T-helper 2 cell treated with Interferon-gamma antibody and Interleukin-4, amounts not matched to agents 5 μg/mL and 100 μg/mL, for 36 hours (primary cell): ENCODE measurements around the gene MLXIPL.
"Not testable (repeated sequence)": the region's sequence is repeated elsewhere in the genome, so short reads cannot be mapped to it uniquely, and the experiment has no call there.

Source experiments
- DNase-seq: peaks from one replicate; pipeline ENCODE4 v3.0.0; 2021; ENCODE audit warnings: low spot score
- H3K27ac Mint-ChIP-seq: one replicate; pipeline ENCODE4 v1.8.0; 2021; ENCODE audit warnings: mild to moderate bottlenecking, mixed read lengths
- H3K27me3 Mint-ChIP-seq: one replicate; pipeline ENCODE4 v1.8.0; 2021; ENCODE audit warnings: low read depth, mixed read lengths
- H3K36me3 Mint-ChIP-seq: one replicate; pipeline ENCODE4 v1.8.0; 2021; ENCODE audit warnings: low read depth, mixed read lengths
- H3K4me1 Mint-ChIP-seq: one replicate; pipeline ENCODE4 v1.8.0; 2021; ENCODE audit warnings: low read depth, mixed read lengths
- H3K4me3 Mint-ChIP-seq: one replicate; pipeline ENCODE4 v1.8.0; 2022; ENCODE audit warnings: mild to moderate bottlenecking, moderate library complexity, mixed read lengths
- H3K9me3 Mint-ChIP-seq: one replicate; pipeline ENCODE4 v1.8.0; 2021; ENCODE audit warnings: mixed read lengths

The MLXIPL gene

GRCh38 chr7:73613954-73614735 lies 10.2 kb downstream of the MLXIPL start:
- no peak for DNase-seq
- Mint-ChIP-seq H3K36me3 (no peaks in the 10 kb centered on the region), H3K27me3 (peaks cover 24% of the 10 kb centered on the region), H3K9me3 (no peaks in the 10 kb centered on the region), H3K27ac (no peak overlapping the region), H3K4me3 (no peak overlapping the region), H3K4me1 (no peaks in the 10 kb centered on the region)

GRCh38 chr7:73612598-73613269 lies 11.6 kb downstream of the MLXIPL start:
- H3K9me3 Mint-ChIP-seq = no peaks in the 10 kb centered on the region
- no peaks in the 10 kb centered on the region for H3K36me3 Mint-ChIP-seq
- H3K4me1 Mint-ChIP-seq = no peaks in the 10 kb centered on the region
- peaks cover 24% of the 10 kb centered on the region for H3K27me3 Mint-ChIP-seq
- H3K27ac Mint-ChIP-seq = no peak overlapping the region
- no peak overlapping the region for H3K4me3 Mint-ChIP-seq
- DNase-seq = no peak

GRCh38 chr7:73611017-73611555 lies 13.2 kb downstream of the MLXIPL start:
- Mint-ChIP-seq H3K4me1 (no peaks in the 10 kb centered on the region), H3K4me3 (no peak overlapping the region), H3K27me3 (peaks cover 28% of the 10 kb centered on the region), H3K36me3 (no peaks in the 10 kb centered on the region), H3K27ac (no peak overlapping the region), H3K9me3 (no peaks in the 10 kb centered on the region)
- DNase-seq = no peak

DNA sequence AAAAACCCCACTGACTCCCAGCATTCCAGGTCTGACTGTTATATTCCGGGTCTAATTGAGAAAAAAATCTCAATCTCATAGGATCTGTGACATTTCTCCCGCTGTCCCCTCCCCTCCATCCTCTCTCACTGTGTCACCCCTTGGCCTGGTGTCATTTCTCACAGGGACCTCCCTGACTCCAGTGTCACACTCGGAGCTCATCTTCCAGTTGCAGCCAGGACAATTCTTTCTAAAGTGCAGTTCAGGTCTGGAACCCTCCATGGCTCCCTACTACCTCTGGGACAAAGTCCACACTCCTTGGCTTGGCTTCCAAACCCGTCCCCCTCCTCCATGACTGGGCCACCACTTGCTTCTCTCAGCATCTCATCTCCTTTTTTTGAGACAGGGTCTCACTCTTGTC lies 14.2 kb downstream of the MLXIPL start:
- Mint-ChIP-seq H3K4me1 (no peaks in the 10 kb centered on the region), H3K36me3 (no peaks in the 10 kb centered on the region), H3K4me3 (no peak overlapping the region), H3K27me3 (peaks cover 28% of the 10 kb centered on the region), H3K9me3 (no peaks in the 10 kb centered on the region), H3K27ac (no peak overlapping the region)
- DNase-seq = no peak

DNA sequence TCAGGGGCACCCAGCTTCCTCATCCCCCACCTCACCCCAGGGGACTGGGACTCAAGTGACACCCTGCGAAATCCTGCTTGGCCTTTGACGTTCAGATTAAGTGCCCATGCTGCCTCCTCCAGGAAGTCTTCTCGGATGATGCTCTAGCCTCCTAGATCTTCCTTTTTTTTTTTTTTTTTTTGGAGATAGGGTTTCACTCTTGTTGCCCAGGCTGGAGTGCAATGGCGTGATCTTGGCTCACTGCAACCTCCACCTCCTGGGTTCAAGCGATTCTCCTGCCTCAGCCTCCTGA lies 16.7 kb downstream of the MLXIPL start:
- H3K9me3 Mint-ChIP-seq, H3K36me3 Mint-ChIP-seq, DNase-seq, H3K4me3 Mint-ChIP-seq, H3K4me1 Mint-ChIP-seq, H3K27ac Mint-ChIP-seq: not testable (repeated sequence)
- peaks cover 14% of the 10 kb centered on the region for H3K27me3 Mint-ChIP-seq

DNA sequence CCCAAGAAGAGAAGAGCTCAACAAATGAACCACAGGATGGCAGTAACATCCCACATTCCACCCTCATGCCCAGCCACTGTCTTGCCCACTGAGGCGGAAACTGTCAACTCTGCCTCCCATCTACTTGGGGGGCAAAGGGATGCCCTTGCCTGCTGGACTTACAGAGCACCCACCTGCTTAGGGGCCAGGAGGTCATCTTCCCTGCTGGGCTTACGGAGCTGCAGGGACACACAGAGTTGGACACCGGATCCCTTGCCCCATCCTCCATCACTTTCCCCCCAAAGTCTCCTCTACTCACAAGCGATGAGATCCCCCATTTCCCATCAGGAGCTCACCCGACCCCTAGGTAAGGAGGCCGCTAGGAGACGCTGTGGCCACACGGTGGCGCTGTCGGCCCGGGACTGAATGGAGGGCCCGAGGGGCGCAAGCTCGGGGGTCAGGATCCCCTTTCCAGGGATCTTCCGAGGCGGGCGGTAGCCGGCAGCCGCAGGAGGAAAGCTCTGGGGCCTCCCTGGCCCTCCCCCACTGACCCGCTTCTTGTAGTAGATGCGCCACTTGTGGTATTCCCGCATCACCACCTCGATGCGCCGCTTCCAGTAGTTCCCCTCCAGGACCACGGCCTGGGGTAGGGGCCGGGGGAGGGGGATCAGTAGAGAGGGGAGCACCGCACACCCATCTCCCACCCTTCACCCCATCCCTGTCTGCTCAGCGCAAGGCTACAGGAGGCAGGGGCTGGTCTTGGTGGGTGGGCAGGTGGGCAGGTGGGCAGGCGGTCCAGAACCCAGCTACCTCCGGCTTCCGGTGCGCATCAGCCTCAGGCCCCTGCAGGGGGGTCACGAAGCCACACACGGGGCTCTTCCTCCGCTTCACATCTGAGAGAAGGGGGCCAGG lies 17.3 kb downstream of the MLXIPL start:
- peaks cover 11% of the 10 kb centered on the region for H3K27me3 Mint-ChIP-seq
- H3K9me3 Mint-ChIP-seq = no peaks in the 10 kb centered on the region
- DNase-seq = peak; percentile 37
- no peak overlapping the region for H3K4me3 Mint-ChIP-seq
- no peaks in the 10 kb centered on the region for H3K36me3 Mint-ChIP-seq
- no peaks in the 10 kb centered on the region for H3K4me1 Mint-ChIP-seq
- H3K27ac Mint-ChIP-seq = no peak overlapping the region

DNA sequence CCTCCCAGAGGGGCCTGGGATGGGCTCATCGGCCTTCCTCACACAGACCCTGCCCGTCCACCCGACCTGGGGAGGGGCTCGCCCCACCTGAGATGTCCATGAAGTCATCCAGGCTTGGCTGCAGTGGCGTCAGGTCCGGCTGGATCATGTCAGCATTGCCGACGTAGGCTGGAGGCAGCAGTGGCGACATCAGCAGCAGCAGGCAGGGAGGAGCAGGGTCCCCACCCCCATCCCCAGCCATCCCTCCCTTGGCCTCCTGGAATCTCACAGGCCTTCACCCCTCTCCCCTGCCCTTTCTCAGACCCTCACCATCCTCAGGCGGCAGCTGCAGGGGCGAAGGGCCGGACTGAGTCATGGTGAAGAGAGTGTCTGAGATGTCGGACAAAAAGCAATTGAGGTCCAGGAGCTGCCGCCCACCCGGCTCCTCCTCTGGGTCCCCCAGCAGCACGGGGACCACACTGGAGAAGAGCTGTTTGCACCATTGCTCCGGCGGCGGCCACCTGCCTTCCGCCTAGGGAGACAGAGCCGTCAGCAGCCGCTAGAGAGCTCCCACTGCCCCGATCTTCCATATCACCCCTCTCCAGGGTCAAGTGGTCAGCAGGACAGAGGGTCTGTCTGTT lies 18.6 kb downstream of the MLXIPL start:
- Mint-ChIP-seq H3K4me1 (no peaks in the 10 kb centered on the region), H3K4me3 (no peak overlapping the region), H3K36me3 (no peaks in the 10 kb centered on the region), H3K27me3 (peaks cover 7% of the 10 kb centered on the region), H3K9me3 (no peaks in the 10 kb centered on the region), H3K27ac (no peak overlapping the region)
- DNase-seq = no peak

DNA sequence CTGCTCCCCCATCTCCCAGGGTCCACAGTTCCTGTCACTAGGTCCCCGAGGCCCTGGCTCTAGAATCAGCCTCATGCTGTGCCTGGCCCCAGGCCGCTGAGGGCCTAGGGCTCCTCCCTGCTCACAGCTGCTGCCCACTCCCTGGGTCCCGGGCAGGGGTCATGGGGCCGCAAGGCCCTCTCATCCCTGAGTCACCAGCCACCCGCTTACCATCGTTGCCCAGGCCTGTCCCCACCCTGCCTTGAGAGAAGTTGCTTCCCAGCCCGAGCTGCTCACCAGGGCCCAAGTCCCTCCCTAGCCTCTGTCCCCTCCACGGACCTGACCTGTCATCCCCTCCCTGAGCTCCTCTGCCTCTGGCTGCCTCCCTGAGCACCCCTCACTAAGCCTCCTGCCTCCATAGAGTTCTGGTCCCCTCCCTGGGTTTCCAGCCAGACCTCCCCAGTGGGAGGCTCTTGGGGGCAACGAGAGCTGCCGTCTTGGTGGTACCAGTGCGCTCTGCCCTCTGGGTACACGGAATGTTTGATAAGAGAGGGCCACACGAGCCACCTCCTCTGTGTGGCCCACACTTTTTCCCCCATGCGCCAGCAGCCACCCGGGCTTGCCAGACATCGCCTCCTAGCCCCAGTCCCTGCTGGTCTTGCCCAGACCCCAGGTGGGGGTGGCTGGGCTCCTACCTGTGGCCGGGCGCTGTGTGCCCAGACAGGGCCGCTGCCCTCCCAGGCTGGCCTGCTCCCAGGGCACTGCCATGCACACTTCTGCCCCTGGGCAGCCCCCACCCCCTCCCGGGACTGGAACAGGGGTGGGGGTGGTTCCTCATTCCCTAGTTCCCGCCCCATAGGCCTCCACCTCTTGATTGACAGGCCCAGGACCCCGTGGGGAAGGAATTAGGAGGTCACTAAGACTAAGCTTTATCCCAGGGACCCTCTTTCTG lies 21.3 kb downstream of the MLXIPL start:
- Mint-ChIP-seq H3K27me3 (peaks cover 13% of the 10 kb centered on the region), H3K4me1 (no peaks in the 10 kb centered on the region), H3K36me3 (no peaks in the 10 kb centered on the region), H3K9me3 (no peaks in the 10 kb centered on the region), H3K27ac (no peak overlapping the region), H3K4me3 (no peak overlapping the region)
- DNase-seq = no peak

GRCh38 chr7:73599916-73600315 lies 24.4 kb downstream of the MLXIPL start:
- Mint-ChIP-seq H3K27ac (no peak overlapping the region), H3K4me1 (no peaks in the 10 kb centered on the region), H3K36me3 (no peaks in the 10 kb centered on the region), H3K4me3 (no peak overlapping the region), H3K9me3 (no peaks in the 10 kb centered on the region), H3K27me3 (peaks cover 9% of the 10 kb centered on the region)
- DNase-seq = no peak

GRCh38 chr7:73599151-73599882 lies 25.0 kb downstream of the MLXIPL start:
- H3K4me3 Mint-ChIP-seq = no peak overlapping the region
- H3K27me3 Mint-ChIP-seq = peaks cover 9% of the 10 kb centered on the region
- no peak overlapping the region for H3K27ac Mint-ChIP-seq
- no peaks in the 10 kb centered on the region for H3K36me3 Mint-ChIP-seq
- no peaks in the 10 kb centered on the region for H3K4me1 Mint-ChIP-seq
- no peak for DNase-seq
- no peaks in the 10 kb centered on the region for H3K9me3 Mint-ChIP-seq

- no peak for DNase-seq
- no peaks in the 10 kb centered on the region for H3K4me1 Mint-ChIP-seq
- H3K36me3 Mint-ChIP-seq = no peaks in the 10 kb centered on the region
- H3K9me3 Mint-ChIP-seq = no peaks in the 10 kb centered on the region
- no peak overlapping the region for H3K27ac Mint-ChIP-seq
- H3K27me3 Mint-ChIP-seq = peaks cover 9% of the 10 kb centered on the region
- H3K4me3 Mint-ChIP-seq = no peak overlapping the region
Measured at GRCh38 chr7:73597978-73598782, 26.1 kb downstream of the MLXIPL start.
